HG02870 (cell line): ENCODE results near the gene MARCKSL1.
"Not testable (repeated sequence)": the region's sequence is repeated elsewhere in the genome, so short reads cannot be mapped to it uniquely, and the experiment has no call there.

Experiments used
- ATAC-seq: cut with Tn5 transposase; IDR thresholded peaks from one replicate; pipeline ENCODE4 v1.9.1; 2021; ENCODE audit warnings: mild to moderate bottlenecking, moderate library complexity; ENCODE audit not compliant: unreplicated experiment

MARCKSL1 gene

GRCh38 chr1:32335790-32336590 is at the start of gene MARCKSL1:
Gene MARCKSL1 (minus strand): TSS chr1:32336233. CDS start chr1:32336033, 200 bp downstream.
- no peak for ATAC-seq

GRCh38 chr1:32380057-32380456 is 44.0 kb upstream of the MARCKSL1 start:
- ATAC-seq = no peak

GRCh38 chr1:32377541-32378220 is 41.6 kb upstream of the MARCKSL1 start:
- ATAC-seq = no peak

GRCh38 chr1:32376199-32376598 is 40.2 kb upstream of the MARCKSL1 start:
- no peak for ATAC-seq

GRCh38 chr1:32373996-32374592 is 38.1 kb upstream of the MARCKSL1 start:
- ATAC-seq = no peak

- no peak for ATAC-seq
Measured at GRCh38 chr1:32372149-32372756, 36.2 kb upstream of the MARCKSL1 start.

- ATAC-seq = no peak
Measured at GRCh38 chr1:32367912-32368635, 32.0 kb upstream of the MARCKSL1 start.

GRCh38 chr1:32365445-32365844 is 29.4 kb upstream of the MARCKSL1 start:
- ATAC-seq = no peak

- ATAC-seq = no peak
Measured at GRCh38 chr1:32364836-32365235, 28.8 kb upstream of the MARCKSL1 start.

GRCh38 chr1:32363713-32364112 is 27.7 kb upstream of the MARCKSL1 start:
- no peak for ATAC-seq

GRCh38 chr1:32362474-32363313 is 26.7 kb upstream of the MARCKSL1 start, which contains the start of the genes FAM229A and TSSK3:
Gene FAM229A (minus strand): TSS chr1:32362485. CDS start chr1:32362091, 394 bp downstream.
Gene TSSK3 (plus strand): TSS chr1:32362539. CDS start chr1:32362702, 163 bp downstream.
- ATAC-seq = no peak

- ATAC-seq = no peak
Measured at GRCh38 chr1:32361674-32362473, 25.8 kb upstream of the MARCKSL1 start.

- no peak for ATAC-seq
Measured at GRCh38 chr1:32361308-32361673, 25.3 kb upstream of the MARCKSL1 start.

- ATAC-seq = no peak
Measured at GRCh38 chr1:32358435-32358834, 22.4 kb upstream of the MARCKSL1 start.

GRCh38 chr1:32357614-32358013 is 21.6 kb upstream of the MARCKSL1 start:
- no peak for ATAC-seq

- ATAC-seq = no peak
Measured at GRCh38 chr1:32356478-32356877, 20.4 kb upstream of the MARCKSL1 start.

- not testable (repeated sequence) for ATAC-seq
Measured at GRCh38 chr1:32355778-32356177, 19.7 kb upstream of the MARCKSL1 start.

- ATAC-seq = no peak
Measured at GRCh38 chr1:32353886-32354570, 18.0 kb upstream of the MARCKSL1 start.
